ENCODE results near the gene TANC2.

Gene TANC2

GRCh38 chr17:62996221-62996620 lies 30.2 kb downstream of the TANC2 start:
- in situ Hi-C loops (cut with MboI; ENCODE audit: low pct_unique_long_range_greater_than_20kb, low sequenced_read_pairs), result no loop called here
- peak; percentile 55 for DNase-seq

DNA sequence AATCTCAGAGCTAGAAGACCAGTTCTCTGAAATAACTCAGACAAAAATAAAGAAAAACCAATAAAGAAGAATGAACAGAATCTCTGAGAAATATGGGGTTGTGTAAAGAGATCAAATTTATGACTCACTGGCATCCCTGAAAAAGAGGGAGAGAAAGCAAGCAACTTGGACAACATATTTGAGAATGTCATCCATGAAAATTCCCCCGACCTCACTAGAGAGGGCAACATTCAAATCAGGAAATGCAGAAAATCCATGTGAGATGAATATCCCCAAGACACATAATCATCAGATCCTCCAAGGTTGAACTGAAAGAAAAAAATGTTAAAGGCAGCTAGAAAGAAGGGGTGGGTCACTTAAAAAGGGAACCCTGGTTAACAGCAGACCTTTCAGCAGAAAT lies 32.1 kb downstream of the TANC2 start:
- no peak for DNase-seq
- in situ Hi-C loops (cut with MboI; ENCODE audit: low pct_unique_long_range_greater_than_20kb, low sequenced_read_pairs), result no loop called here

GRCh38 chr17:62998665-62999393 lies 32.8 kb downstream of the TANC2 start:
- no peak for DNase-seq
- in situ Hi-C loops (cut with MboI; ENCODE audit: low pct_unique_long_range_greater_than_20kb, low sequenced_read_pairs), result no loop called here

DNA sequence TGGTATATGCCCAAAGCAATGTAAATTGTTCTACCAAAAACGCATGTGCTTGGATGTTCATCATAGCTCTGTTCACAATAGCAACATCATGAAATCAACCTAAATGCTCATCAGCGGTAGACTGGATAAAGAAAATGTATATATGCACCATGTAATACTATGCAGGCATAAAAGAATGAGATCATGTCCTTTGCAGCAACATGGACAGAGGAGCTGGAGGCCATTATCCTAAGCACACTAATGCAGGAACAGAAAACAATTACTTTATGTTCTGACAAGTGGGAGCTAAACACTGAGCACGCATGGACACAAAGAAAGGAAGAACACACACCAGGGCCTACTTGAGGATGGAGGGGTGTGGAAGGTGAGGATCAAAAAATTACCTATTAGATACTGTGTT lies 33.7 kb downstream of the TANC2 start:
- in situ Hi-C loops (cut with MboI; ENCODE audit: low pct_unique_long_range_greater_than_20kb, low sequenced_read_pairs), result no loop called here
- no peak for DNase-seq

GRCh38 chr17:63001689-63002394 lies 35.8 kb downstream of the TANC2 start:
- in situ Hi-C loops (cut with MboI; ENCODE audit: low pct_unique_long_range_greater_than_20kb, low sequenced_read_pairs), result no loop called here
- DNase-seq, result no peak

DNA sequence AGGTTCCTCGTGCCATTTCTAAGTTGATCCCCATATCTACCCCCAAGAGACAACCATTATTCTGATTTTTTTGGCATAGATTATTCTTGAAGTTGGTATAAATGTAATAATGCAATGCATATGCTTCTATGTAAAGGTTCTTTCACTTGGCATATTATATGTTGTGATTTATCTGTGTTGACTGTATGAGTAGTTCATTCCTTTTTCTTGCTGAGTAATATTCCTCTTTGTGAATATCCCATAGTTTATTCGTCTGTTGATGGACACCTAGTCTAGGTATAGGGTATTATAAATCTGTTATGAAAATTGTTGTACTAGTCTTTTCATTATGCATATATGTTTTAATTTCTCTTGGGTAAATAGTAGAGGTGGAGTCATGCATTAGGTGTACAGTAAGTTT lies 36.6 kb downstream of the TANC2 start:
- in situ Hi-C loops (cut with MboI; ENCODE audit: low pct_unique_long_range_greater_than_20kb, low sequenced_read_pairs), result no loop called here
- DNase-seq, result no peak

DNA sequence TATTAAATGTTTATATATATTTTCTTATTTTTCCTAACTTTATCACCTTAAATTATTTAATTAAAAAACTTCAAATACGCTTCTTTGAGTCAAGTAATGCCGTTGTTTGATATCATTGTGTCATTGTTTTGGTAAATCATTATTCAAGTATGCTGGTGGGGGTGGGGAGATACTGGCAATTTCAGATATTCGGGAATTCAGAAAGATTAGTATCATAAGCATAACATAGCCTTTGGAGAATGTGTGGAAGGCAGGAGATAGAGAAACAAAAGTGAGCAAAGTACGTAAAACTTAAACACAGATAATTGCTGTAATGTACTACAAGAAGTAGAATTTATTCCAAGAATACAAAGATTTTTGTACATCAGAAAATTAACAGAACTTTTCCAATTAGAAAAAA lies 49.8 kb downstream of the TANC2 start:
- no peak for DNase-seq
- in situ Hi-C loops (cut with MboI; ENCODE audit: low pct_unique_long_range_greater_than_20kb, low sequenced_read_pairs), result no loop called here

Measured in KBM-7 (cell line).